K562 (cell line): Measurements from ENCODE around the gene B4GALNT4. TPM values are rescaled to one million over a fixed set of nuclear protein-coding genes. Genes with fewer than 3 reads are reported as not detected.

Source experiments
- ATAC-seq: fragments of 200-7000 bp; cut with Tn5 transposase; 3 replicates; pipeline ENCODE4 v1.9.1; 2020; ENCODE audit warnings: moderate library complexity
- BruUV-seq: library from RNA; stranded (reverse); fragments of 400-500 nt; replicated peaks from 2 replicates; lab custom pipeline; 2021; lab: Mats Ljungman, UMichigan
- CTCF ChIA-PET: fragments of 300-600 bp; formaldehyde crosslinking; extraction: SDS; loops from one replicate; lab custom pipeline; 2021; ENCODE audit warnings: low intra/inter-chr PET ratio; lab: Yijun Ruan, JAX
- POLR2A ChIA-PET: fragments of 300-600, 350-650 bp; sonication (Branson Sonifier 250); formaldehyde crosslinking; extraction: SDS; loops from one replicate; lab custom pipeline; 2021; ENCODE audit warnings: antibody characterized with exemption, inconsistent platforms; lab: Yijun Ruan, JAX
- DNase-seq, 4 experiments: peaks; one replicate each; pipeline versions ENCODE4 v3.0.0 to v3.0.0-alpha.2; 2011 to 2018; ENCODE audit warnings: low spot score in 3 of 4, mixed read lengths in 3 of 4; ENCODE audit errors: extremely low read depth in 1 of 4
- FAIRE-seq: peaks from 2 replicates; lab custom pipeline; 2011; peaks lifted over from hg19 to GRCh38; lab: Jason Lieb, UNC
- H2AFZ ChIP-seq: 2 replicates; pipeline ENCODE4 v1.6.0; 2011; ENCODE audit warnings: low read depth, low read length, control low read depth, inconsistent platforms
- H3K27ac ChIP-seq: fragments of 200-600 bp; 3 replicates; pipeline ENCODE4 v1.8.0; 2011; ENCODE audit warnings: low read depth, mild to moderate bottlenecking, control low read depth, inconsistent platforms, low read length, moderate library complexity, mixed read lengths; ENCODE audit errors: extremely low read depth
- H3K27me3 ChIP-seq, 2 experiments: fragments of 300-600 bp in 1 of 2; 2 replicates in 1 of 2; 3 replicates in 1 of 2; pipeline versions ENCODE4 v1.6.0 to v1.8.0; 2011; ENCODE audit warnings: inconsistent platforms in 2 of 2, low read length in 2 of 2, mild to moderate bottlenecking in 1 of 2, mixed read lengths in 1 of 2, moderate library complexity in 1 of 2; ENCODE audit not compliant: control insufficient read depth in 2 of 2, insufficient read depth in 2 of 2
- H3K36me3 ChIP-seq: fragments of 300-600 bp; 3 replicates; pipeline ENCODE4 v1.8.0; 2011; ENCODE audit warnings: mild to moderate bottlenecking, low read length, inconsistent platforms; ENCODE audit not compliant: control insufficient read depth, insufficient read depth
- H3K4me1 ChIP-seq, 2 experiments: fragments of 200-600 bp in 1 of 2; replicated peaks in 1 of 2; 2 replicates in 1 of 2; 3 replicates in 1 of 2; pipeline versions ENCODE4 v1.5.1 to v1.8.0; 2011; ENCODE audit warnings: inconsistent platforms in 2 of 2, low read length in 2 of 2, mild to moderate bottlenecking in 1 of 2, mixed read lengths in 1 of 2, moderate library complexity in 1 of 2; ENCODE audit not compliant: control insufficient read depth in 2 of 2, insufficient read depth in 2 of 2
- H3K4me2 ChIP-seq: 2 replicates; pipeline ENCODE4 v1.6.1; 2011; ENCODE audit warnings: low read length, control low read depth, inconsistent platforms, mixed read lengths; ENCODE audit not compliant: insufficient read depth
- H3K4me3 ChIP-seq: fragments of 200-600 bp; sonication (generic), shearing (Covaris generic); 2 replicates; pipeline ENCODE4 v1.5.1; 2016; ENCODE audit warnings: control low read depth, inconsistent platforms
- H3K79me2 ChIP-seq: fragments of 200-600 bp; 3 replicates; pipeline ENCODE4 v1.8.0; 2011; ENCODE audit warnings: low read length, inconsistent platforms; ENCODE audit not compliant: control insufficient read depth, insufficient read depth
- H3K9ac ChIP-seq, 2 experiments: 2 replicates each; pipeline versions ENCODE4 v1.6.0 to v1.6.1; 2011; ENCODE audit warnings: low read depth in 2 of 2, low read length in 2 of 2, control low read depth in 1 of 2, inconsistent platforms in 1 of 2, mild to moderate bottlenecking in 1 of 2, mixed read lengths in 1 of 2; ENCODE audit not compliant: insufficient read depth in 1 of 2
- H3K9me1 ChIP-seq: one replicate; pipeline ENCODE4 v1.6.0; 2011; ENCODE audit warnings: inconsistent platforms, mild to moderate bottlenecking, low read length, moderate library complexity; ENCODE audit not compliant: control insufficient read depth, insufficient read depth
- H3K9me3 ChIP-seq: replicated peaks from 2 replicates; pipeline ENCODE4 v1.5.1; 2011; ENCODE audit warnings: low read depth, low read length, inconsistent platforms; ENCODE audit not compliant: control insufficient read depth, insufficient read depth
- H4K20me1 ChIP-seq: replicated peaks from 2 replicates; pipeline ENCODE4 v1.6.1; 2011; ENCODE audit warnings: low read length, inconsistent platforms, mixed read lengths; ENCODE audit not compliant: control insufficient read depth, insufficient read depth
- NR2C1 ChIP-seq, 2 experiments: fragments of 450-650 bp; IDR thresholded peaks; 2 replicates each; pipeline ENCODE4 v1.6.1; 2017; ENCODE audit warnings: mild to moderate bottlenecking in 2 of 2, antibody characterized with exemption in 1 of 2, inconsistent platforms in 1 of 2, missing compliant biosample characterization in 1 of 2, missing genetic modification characterization in 1 of 2
- RBFOX2 ChIP-seq: fragments of 200-400 bp; formaldehyde crosslinking; IDR thresholded peaks from 2 replicates; pipeline ENCODE4 v1.6.1; 2017; ENCODE audit warnings: low read depth, mild to moderate bottlenecking, low read length, moderate library complexity
- ZBTB33 ChIP-seq: sonication (generic); formaldehyde crosslinking; IDR thresholded peaks from 2 replicates; pipeline ENCODE4 v1.8.1; 2023; ENCODE audit warnings: mild to moderate bottlenecking, missing genetic modification reagents
- ZNF695 ChIP-seq: fragments of 450-650 bp; formaldehyde crosslinking; IDR thresholded peaks from 2 replicates; pipeline ENCODE4 v1.4.0; 2020; ENCODE audit warnings: mild to moderate bottlenecking, moderate library complexity
- WGBS: fragments of 100-300 bp; shearing (Covaris generic); methylation state at CpG from one replicate; pipeline ENCODE4 v1.1.6; 2016; ENCODE audit warnings: low coverage, mixed read lengths; ENCODE audit not compliant: insufficient coverage; ENCODE audit errors: missing lambda C conversion rate; 5-methylcytosine and 5-hydroxymethylcytosine counted together
- in situ Hi-C: fragments of 300-500 bp; cut with MboI; formaldehyde crosslinking; loops from 4 replicates; pipeline ENCODE4 v1.15.0; 2018; ENCODE audit warnings: inconsistent platforms, mixed read lengths
- intact Hi-C: fragments of 100-400 bp; cut with micrococcal nuclease; formaldehyde crosslinking; loops from 2 replicates; pipeline ENCODE4 v1.14.2; 2022
- polyA plus RNA-seq, 8 experiments: library from polyadenylated mRNA; depleted of rRNA in 4 of 8; stranded (reverse) in 5 of 8; unstranded in 3 of 8; fragments of >200 nt; fragmentation: Nextera tagmentation in 2 of 8; fragmentation: Illumina TruSeq in 1 of 8; extraction: Ambion mirVana in 2 of 8; extraction: Trizol in 1 of 8; gene quantifications; 2 replicates each; pipeline versions ENCODE4 v1.2.1 to v1.2.3, GENCODE V29; 2011 to 2014; ENCODE audit warnings: inconsistent platforms in 1 of 8, missing spikeins in 1 of 8
- total RNA-seq, 7 experiments: library from RNA; depleted of rRNA in 6 of 7; stranded (reverse); fragments of >200 nt in 6 of 7; fragmentation: Illumina TruSeq in 2 of 7; extraction: Trizol in 2 of 7; gene quantifications; 2 replicates each; pipeline versions ENCODE4 v1.2.1 to v1.2.3, GENCODE V29; 2011 to 2021; ENCODE audit warnings: low replicate concordance in 1 of 7

B4GALNT4 gene
- total and polyA plus RNA-seq, 9 of the 15 experiments (the other 6 are each of a cell fraction or from before 2014, with no cell fraction given), result 0.20 to 37.1 (median 10.8) TPM; not detected in 1

- H3K4me3 ChIP-seq, result no peak overlapping the region
- intact Hi-C loops, result no loop called here
- no peak overlapping the region for H3K27ac ChIP-seq
- WGBS, result 98% methylated on average over 28 of the region's 43 CpGs
- H3K9me3 ChIP-seq, result peaks cover 2% of the 10 kb centered on the region; the same call in 1 of the 2 replicates
- no TSS peak for BruUV-seq
- H3K4me1 ChIP-seq, result peaks cover 19 to 53% of the 10 kb centered on the region in 2 experiments
- POLR2A ChIA-PET, result interaction anchor here (0.6 to 1.2 kb wide), 3 partner anchors 10 to 111 kb away, joined by 3 to 5 read pairs (median 3); no protein-coding TSS in a partner anchor
- no peaks in the 10 kb centered on the region for H3K9me1 ChIP-seq
- H3K79me2 ChIP-seq, result peaks cover 35% of the 10 kb centered on the region
- no peak overlapping the region for H2AFZ ChIP-seq
- FAIRE-seq (no peak), ATAC-seq (no peak)
- peak; percentile 27; the same call in 1 of the 2 replicates for TF ChIP-seq RBFOX2
- TF ChIP-seq NR2C1 (IDR thresholded peaks at IDR 0.05), result no peak
- TF ChIP-seq NR2C1 (tag; IDR thresholded peaks at IDR 0.05), result peak; percentile 19; the same call in 1 of the 2 replicates
- peak; percentile 93 for TF ChIP-seq ZBTB33 (CRISPR knock-in tag)
- no peak for TF ChIP-seq ZNF695
- TF ChIP-seq, all 486 proteins: peak for 3
- peaks cover 44% of the 10 kb centered on the region; the same call in 2 of the 3 replicates for H3K36me3 ChIP-seq
- CTCF ChIA-PET, result no interaction called here
- H3K9ac ChIP-seq, result no peak overlapping the region; a peak in 1 of 4 replicates
- H3K27me3 ChIP-seq, result no peaks in the 10 kb centered on the region
- no peak for DNase-seq
- H4K20me1 ChIP-seq, result no peaks in the 10 kb centered on the region
- in situ Hi-C loops, result no loop called here
- H3K4me2 ChIP-seq, result no peak overlapping the region
Measured at GRCh38 chr11:396948-397548, 27.7 kb downstream of the B4GALNT4 start.
